Ammon's horn (tissue), 1 donor: ENCODE data around the gene NOXA1.
"Not testable (repeated sequence)": the region's sequence is repeated elsewhere in the genome, so short reads cannot be mapped to it uniquely, and the experiment has no call there.

Experiments
- DNase-seq: peaks from one replicate; pipeline ENCODE4 v3.0.0-alpha.2; 2016; ENCODE audit warnings: low spot score

The NOXA1 gene

DNA sequence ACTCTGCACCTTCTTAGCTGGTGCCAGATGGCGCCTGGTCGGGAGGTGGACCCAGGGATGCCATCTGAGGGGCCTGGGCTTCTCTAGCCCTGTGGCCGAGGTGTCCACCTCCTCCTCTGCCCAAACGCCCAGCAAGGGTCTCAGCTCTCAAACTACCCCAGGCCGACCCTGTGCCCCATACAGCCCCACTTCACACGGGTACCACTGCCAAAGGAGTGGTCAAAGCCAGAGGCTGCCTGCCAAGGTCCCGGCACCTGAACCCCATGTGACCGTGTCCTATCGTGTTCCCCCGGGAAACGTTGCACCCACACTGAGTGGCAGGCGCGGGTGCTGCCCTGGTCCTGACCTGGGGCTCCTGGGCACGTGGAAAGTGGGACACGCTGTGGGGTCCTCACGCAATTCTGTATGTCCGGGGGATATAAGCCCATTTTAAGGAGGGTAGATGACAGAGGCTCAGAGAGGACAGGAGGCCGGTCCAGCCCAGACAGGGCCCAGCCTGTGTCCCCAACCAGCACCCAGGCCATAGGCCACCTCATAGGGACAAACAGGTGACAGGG lies 16.0 kb downstream of the NOXA1 start:
- DNase-seq = no peak

DNA sequence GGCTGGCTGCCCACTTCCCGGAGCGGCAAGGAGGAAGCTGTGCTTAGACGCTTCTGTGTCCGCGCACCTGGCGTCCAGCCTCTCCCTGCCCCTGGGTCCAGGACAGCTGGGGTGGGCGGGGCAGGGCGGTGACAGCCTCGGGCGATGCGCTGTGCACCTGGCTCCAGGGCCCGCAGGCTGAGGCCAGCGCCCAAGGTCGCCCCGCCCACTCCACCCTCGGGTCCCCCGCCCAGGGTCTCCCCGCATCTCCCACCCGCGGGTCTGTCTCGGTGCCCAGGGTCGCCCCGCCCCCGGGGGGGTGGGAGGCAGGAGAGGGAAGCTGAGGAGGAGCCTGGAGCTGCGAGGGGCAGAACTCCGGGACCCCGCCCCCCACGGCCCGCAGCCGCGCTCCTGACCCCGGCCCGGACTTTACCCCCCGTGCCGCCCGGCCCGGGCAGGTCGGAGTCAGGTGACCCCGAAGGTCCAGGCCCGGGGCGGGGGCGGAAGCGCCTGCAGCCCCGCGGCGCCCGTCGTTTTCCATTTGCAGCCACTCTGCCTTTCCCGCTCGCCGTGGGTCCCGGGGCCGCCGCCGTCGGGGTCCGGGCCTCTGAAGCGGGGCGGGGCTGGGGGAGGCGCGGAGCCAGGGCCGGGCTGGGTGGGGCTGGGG lies 18.2 kb downstream of the NOXA1 start, which contains the start of gene ENTPD8:
ENTPD8 (minus strand) TSS at position 69 of the 646 bp plus-strand sequence. CDS start 3,072 bp downstream, outside the sequence.
- no peak for DNase-seq

- DNase-seq = no peak
These were observed 18.7 kb downstream of the NOXA1 start for GRCh38 chr9:137441935-137442321.

GRCh38 chr9:137444106-137444790 lies 21.1 kb downstream of the NOXA1 start:
- DNase-seq = no peak

DNA sequence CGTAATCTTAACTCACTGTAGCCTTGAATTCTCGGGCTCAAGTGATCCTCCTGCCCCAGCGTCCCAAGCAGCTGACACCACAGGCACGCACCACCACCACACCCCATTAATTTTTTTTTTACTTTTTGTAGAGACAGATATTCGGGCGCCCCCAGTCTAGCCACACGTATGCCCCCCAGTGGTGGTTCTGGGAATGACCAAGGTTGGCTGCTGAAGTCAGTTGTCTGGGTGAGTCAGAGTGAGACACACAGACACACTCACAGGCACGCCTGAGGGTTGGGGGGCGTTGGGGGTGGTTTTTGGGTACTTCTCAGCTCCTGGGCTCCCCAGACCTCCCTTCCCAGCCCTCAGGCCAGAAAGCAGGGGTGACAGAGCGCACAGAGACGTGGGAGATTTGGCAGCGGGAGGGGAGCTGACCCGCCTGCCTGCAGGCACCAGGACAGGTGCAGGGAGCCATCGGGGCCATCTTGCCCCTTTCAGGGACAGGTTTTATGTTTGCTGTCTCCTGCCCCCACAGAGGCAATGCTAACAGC lies 22.1 kb downstream of the NOXA1 start:
- peak; percentile 83 for DNase-seq

- DNase-seq = no peak
These were observed 22.8 kb downstream of the NOXA1 start for GRCh38 chr9:137445930-137446431.

- peak; percentile 61 for DNase-seq
These were observed 23.8 kb downstream of the NOXA1 start for GRCh38 chr9:137446851-137447471.

DNA sequence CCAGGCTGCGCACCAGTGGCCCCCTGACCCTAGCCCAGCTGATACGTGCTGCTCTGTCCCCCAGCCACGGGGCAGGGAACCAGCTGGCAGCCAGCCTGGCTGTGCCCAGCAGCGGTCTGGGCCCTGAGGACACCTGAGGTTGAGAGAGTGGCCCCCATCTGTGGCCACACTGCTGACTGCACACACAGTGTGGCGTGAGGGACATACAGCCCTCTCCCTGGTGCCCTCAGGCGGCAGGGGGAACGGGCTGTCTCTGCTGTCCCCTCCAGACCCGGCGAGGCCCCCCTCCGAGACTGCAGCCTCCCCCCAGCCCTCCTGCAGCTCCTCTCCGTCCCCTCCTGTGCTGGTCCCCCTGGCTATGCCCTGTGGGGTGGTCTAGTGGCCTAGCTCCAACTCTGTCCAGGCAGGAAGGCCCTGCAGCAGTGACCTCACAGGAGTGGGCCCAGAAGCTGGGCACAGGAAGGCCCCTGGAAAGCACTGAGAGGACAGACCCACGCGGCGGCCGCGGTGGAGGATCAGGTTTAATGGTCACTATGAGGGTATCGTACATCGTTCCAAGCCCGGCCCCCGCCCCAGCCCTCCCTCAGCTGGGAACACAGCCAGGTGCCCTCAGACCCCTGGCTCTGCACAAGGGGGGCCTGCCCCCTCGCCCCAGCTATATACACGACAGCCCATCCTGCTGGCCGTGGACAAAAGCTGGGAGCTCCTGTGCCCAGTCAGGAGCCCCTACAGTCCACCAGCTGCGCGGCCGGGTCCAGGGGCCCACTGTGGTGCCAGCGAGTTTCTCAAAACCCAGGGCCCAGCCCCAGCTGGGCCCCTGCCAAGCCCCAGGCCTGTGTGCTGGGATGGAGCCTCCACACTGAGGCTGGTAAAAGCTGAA lies 24.8 kb downstream of the NOXA1 start:
- DNase-seq = no peak

DNA sequence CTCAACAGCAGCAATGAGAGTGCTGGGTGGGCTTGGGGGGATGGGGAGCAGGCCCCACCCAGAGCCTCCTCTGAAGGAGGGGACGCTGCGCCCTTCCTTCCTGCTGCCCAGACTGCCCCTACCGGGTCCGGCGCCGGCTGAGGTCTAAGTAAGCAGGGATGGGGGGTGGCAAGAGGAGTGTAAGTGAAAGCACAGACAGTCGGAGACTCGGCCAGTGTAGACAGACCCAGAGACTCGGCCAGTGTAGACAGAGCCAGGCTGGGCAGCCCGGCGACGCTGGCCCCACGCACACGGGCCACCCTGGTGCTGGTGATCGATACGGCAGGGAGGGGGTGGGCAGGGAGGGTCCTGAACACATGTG lies 25.4 kb downstream of the NOXA1 start:
- no peak for DNase-seq

DNA sequence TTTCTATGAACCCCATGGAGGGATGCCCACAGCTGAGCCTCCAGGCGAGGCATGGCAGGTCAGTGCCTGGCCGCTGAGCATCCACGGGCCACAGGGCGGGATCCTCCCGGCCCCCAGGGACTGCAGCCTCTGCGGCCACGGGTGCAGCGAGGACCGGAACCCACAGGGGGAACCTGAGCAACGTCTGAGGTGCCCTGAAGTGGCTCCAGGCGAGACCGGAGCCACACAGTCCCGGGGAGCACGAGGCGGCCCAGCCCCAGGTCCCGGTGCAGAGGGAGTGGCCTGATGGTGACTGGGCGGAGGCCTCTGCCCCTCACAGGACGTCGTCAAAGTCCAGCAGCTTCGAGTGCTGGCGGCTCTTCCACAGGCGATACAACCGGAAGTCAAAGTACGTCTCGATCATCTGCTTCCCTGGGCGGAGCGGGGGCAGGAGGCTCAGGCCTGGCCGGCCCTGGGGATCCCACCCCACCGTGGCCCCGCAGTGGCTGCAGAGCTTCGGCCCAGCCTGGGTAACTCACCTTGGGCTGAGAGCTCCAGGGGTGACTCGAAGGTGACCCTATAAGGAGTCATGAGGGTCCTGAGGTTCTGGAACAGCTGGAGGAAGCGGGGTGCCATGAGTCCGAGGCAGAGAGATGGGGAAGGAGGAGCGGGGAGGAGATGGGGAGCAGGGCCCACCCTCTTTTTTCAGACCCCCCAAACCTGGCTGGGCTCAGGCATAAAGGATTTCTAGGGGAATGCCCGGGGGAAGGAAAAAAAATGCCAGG lies 26.1 kb downstream of the NOXA1 start:
- DNase-seq = no peak

GRCh38 chr9:137449931-137450538 lies 26.8 kb downstream of the NOXA1 start:
- no peak for DNase-seq

GRCh38 chr9:137450539-137451222 lies 27.5 kb downstream of the NOXA1 start:
- DNase-seq = not testable (repeated sequence)

- DNase-seq = not testable (repeated sequence)
These were observed 28.2 kb downstream of the NOXA1 start for GRCh38 chr9:137451264-137452005.

- no peak for DNase-seq
These were observed 29.0 kb downstream of the NOXA1 start for GRCh38 chr9:137452006-137452760.

- DNase-seq = no peak
These were observed 29.8 kb downstream of the NOXA1 start for GRCh38 chr9:137452761-137453642.

GRCh38 chr9:137453643-137454081 lies 30.5 kb downstream of the NOXA1 start:
- peak; percentile 66 for DNase-seq

GRCh38 chr9:137454145-137454596 lies 31.0 kb downstream of the NOXA1 start:
- peak; percentile 33 for DNase-seq
